GM21515 (cell line): ENCODE data around the gene FNDC7.
A peak's percentile ranks its signal among the peaks of the same experiment; 100 is the strongest.
"Not testable (repeated sequence)": the region's sequence is repeated elsewhere in the genome, so short reads cannot be mapped to it uniquely, and the experiment has no call there.

Experiments used
- ATAC-seq: cut with Tn5 transposase; IDR thresholded peaks from one replicate; pipeline ENCODE4 v1.9.1; 2021; ENCODE audit not compliant: unreplicated experiment

FNDC7 gene, protein sequence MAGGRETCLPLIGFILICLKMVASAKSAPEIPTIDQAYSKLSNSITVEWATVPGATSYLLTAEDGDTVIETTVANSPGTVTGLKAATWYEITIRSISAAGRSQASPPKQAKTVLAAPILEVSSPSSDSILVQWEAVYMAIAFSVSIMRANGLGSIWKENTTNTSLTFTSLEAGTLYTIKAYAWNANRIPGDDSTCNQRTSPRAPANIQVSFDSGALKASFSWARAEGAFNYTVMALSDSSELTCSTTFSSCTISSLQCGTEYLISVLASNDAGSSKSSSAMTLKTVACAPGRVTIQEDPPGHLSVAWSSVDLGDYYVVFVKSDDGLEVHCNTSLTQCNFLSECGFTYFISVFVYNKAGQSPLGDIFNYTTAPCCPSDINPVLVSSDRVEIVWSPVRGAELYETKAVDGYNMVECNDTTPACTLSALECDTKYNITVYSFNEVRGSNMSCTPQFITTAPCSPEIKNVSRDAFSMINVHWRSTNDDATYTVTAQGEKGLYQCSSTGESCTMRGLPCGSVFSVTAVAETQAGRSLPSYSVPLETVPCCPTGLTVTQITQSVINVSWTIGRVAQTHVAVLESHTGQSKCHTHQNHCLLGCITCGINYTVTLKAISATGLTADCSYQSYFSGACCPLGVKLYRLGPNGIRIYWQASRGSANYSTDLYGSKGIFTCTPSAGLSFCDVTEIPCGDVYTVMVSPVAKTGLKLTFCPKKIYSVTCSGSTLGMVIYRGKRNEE

DNA sequence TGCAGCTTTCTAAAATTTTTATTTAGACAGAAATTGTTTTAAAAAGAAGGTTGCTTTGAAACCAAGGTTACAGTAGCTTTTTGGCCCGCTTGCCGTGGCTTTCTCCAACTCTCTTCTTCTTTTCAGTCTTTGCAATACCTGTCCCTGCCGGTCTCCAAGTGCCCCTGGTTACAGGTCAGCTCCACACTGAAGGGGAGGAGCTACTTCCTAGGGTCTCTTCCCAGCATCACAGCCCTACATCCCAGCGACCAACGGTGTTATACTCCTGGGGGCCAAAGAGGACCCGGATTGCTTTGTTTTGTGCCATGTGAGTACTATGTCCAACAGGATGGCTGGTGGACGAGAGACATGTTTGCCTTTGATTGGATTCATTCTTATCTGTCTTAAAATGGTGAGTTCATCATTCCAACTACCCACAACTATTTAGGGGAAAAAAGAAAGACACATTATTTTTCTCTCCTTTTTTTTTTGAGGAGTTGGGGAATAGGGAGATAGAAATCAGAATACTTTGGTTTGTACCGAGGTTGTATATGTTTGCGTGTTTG lies at the start of gene FNDC7:
Gene FNDC7 (plus strand): TSS at position 303 of the 545 bp plus-strand sequence. CDS start 26 bp downstream, at position 329.
- no peak for ATAC-seq

DNA sequence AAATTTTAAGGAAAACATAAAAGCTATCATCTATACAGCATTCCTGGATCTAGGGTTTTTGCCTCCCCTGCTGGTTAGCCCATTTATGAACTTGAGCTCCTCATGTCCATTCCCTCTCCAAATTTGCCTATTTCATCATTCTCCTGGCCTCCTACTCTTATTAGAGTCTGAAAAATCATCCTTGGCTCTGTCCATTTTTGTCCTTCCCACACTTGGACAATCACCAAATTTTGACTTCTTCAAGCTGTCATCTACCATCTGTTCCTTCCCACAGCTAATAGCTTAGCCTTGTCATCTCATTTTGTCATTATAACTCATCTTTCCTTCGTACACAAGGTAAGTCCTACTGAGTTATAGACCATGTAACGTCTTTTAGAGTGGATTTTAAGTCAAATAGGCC lies 49.6 kb upstream of the FNDC7 start:
- no peak for ATAC-seq

DNA sequence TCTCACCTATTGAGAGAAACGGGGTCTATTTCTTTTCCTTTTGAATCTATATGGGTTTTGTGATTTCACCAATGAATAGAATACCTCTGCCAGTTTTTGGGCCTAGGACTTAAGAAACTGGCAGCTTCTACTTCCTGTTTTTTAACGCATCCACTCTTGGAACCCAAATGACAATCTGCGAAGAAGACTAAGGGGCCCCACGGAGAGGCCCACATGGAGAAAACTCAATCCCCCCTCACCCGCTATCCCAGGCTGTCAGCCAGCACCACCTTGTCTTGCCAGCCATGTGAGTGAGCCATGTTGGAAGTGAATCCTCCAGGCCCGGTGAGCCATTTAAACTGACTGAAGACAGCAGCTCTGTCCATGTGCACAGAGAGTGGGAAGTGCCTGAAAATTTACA lies 48.2 kb upstream of the FNDC7 start:
- no peak for ATAC-seq

DNA sequence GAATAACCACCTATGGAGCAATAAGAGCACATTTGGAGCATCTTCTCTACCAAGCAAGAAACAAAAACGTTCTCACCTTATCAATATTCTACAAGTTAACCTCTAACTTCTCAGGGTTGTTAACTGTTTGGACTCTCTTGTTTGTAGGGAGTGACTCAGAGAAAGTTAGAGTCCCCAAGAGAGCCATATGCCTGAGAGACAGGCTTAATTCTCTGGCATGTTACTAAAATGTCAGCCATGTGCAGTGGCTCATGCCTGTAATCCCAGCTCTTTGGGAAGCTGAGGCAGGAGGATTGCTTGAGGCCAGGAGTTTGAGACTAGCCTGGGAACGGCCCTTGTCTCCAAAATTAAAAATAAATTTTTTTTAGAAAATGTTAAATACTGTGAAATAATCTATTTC lies 47.6 kb upstream of the FNDC7 start:
- ATAC-seq, result no peak

DNA sequence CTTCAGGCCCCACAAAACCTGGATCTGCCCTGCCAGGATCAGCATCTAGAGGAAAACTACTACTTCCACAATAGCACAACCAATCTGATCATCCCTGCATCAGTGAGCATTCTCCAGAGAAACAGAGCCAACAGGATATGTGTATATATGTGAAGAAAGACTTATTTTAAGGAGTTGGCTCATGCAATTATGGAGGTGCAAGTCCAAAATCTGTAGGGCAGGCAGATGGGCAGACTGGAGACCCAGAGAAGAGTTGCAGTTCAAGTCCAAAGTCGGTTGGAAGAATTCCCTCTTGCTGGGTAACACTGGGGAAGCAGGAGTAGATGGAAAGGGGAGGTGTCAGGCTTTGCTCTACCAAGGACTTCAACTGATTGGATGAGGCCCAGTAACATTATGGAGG lies 46.9 kb upstream of the FNDC7 start:
- ATAC-seq, result no peak

DNA sequence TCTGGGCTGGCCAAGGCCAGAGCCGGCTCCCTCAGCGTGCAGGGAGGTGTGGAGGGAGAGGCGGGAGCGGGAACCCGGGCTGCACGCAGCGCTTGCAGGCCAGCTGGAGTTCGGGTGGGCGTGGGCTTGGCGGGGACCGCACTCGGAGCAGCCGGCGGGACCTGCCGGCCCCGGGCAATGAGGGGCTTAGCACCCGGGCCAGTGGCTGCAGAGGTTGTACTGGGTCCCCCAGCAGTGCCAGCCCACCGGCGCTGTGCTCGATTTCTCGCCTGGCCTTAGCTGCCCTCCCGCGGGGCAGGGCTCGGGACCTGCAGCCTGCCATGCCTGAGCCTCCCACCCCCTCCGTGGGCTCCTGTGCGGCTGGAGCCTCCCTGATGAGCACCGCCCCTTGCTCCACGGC lies 45.3 kb upstream of the FNDC7 start:
- not testable (repeated sequence) for ATAC-seq

DNA sequence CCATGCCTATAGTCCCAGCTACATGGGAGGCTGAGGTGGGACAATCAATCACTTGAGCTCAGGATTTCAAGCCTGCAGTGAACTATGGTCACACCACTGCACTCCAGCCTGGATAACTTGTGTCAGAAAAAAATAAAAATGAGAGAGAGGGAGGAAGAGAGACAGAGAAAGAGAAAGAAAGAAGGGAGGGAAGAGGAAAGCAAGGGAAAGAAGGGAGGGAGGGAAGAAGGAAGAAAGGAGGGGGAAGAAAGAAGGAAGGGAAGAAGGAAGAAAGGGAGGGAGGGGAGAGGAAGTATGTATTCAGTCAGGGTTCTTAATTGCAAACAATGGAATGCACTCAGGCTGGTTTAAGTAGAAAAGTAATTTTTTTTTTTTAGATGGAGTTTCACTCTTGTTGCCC lies 43.9 kb upstream of the FNDC7 start:
- no peak for ATAC-seq

DNA sequence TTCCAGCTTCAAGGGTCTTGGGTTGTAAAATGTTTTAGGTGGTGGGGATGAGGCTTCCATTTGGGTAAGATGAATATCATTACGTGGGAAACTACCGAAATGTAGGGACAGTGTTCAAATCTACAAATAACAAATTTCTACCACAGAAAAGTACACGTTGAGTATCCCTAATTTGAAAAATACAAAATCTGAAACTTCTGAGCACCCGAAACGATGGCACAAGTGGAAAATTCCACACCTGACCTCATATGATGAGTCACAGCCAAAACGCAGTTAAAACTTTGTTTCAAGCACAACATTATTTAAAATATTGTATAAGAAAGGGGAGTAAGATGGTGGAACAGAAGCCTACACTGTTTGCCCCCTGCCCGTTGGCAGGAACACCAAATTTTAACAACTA lies 43.0 kb upstream of the FNDC7 start:
- no peak for ATAC-seq

DNA sequence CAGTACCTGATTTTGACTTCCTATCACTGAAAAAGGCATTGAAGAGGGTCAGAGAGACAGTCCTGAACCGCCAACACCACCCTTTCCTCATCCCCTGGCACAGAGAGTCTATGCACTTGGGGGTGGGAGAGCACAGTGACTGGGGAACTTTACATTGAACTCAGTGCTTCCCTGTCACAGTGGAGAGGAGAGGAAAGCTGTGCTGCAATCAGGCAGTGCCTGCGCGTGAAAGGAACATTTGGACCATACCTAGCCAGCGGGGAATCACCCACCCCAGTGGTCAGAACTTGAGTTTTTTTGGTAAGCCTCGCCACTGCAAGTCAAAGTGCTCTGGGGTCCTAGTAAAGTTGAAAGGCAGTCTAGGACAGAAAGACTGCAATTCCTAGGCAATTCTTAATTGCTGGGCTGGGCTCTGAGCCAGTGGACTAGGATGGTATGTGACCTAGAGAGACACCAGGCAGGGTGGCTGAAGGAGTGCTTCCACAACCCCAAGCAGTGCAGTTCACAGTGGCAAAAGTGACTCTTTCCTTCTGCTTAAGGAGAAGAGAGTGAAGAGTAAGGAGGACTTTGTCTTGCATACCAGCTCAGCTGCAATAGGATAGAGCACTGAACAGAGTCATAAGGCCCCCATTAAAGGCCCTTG lies 42.5 kb upstream of the FNDC7 start:
- ATAC-seq, result no peak

DNA sequence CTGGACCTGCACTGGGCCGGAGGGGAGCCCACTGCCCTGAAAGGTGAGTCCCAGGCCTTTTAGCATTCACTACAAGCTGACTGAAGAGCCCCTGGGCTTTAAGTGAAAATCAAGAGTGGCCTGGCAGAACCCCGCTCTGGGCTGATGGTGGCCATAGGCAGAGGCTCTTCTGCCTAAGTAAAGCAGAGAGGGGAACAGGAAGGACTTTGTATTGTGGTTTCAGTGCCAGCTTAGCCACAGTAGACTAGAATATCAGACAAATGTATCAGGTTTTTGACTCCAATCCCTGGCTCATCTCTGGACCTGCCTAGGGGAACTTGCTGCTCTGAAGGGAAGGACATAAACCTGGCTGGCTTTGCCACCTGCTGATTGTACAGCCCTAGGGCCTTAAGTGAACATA lies 41.6 kb upstream of the FNDC7 start:
- no peak for ATAC-seq

DNA sequence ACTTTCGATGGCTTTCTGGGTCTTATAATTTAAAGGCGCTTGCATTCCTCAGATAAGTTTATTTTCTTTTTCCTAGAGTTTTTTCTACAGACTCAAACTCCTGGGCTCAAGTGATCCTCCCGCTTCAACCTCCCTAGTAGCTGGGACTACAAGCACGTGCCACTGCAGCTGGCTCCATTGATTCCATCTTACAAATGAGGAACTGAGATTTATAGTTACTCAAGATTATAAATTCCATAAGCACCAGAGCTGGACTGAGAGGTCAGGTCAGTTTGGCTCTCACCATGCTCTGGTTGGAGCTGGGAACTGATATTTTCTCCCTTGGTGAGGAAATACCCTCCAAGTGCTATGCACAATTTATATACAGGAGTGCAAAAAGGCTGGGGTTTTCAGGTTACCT lies 34.0 kb upstream of the FNDC7 start:
- ATAC-seq, result no peak

DNA sequence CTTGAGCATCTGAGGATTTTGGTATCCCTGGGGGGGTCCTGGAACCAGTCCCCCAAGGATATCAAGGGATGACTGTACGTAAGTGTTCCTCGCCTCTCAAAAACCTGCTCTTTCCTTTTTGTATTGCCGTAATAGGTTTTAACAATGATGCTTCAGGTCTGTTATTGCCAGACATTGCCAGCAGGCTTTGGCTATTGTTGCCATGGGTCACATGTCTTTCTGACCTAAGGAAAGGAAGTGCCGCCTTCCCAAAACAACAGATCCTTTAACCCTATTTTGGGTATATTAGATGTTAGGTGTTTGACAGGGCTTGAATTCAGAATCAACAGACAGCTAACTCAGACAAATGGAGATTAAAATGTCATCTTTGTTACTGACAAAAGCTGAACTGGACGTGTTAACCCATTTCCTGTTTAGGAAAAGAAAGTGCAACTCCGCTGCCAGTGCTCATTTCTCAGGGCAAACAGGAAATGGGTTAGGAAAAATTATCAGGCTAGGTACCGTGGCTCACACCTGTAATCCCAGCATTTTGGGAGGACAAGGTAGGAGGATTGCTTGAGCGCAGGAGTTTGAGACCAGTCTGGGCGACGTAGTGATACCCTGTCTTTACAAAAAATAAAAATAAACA lies 33.0 kb upstream of the FNDC7 start:
- no peak for ATAC-seq

DNA sequence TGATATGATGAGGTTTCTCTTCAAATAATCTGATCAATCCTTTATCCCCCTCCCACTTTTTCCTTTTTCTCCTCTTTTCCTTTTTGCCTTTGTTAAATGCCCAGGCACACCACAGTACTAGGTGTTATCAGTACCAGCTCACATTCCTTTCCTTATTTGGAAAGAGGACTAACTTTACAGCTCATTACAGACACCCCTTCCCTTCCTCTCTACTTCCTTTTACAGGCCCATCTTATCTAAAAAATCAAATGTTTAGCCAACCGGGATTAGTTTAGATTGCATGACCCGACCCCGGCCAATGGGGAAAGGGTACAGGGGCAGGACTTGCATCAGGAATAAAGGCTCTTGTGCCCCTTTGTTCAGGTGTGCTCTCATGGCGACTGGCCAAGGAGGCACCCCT lies 31.0 kb upstream of the FNDC7 start:
- ATAC-seq, result not testable (repeated sequence)

DNA sequence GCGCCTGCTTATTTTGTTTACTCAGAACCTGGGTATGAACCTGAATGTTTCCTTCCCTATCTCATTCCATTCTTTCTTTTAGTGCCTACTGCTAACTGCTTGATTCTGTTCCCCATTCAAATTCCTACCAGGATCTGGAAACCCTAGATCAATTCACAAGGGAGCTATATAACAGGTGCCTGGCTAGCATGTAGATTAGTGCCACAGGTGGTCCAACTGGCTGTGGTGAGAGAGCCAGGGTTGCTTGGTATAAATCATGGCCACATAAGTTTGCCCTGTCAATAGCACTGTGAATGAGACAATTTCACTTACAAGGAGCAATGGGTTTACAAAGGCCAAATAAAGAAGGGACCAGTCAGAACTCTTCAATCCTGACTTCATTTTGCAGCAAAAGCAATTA lies 27.2 kb upstream of the FNDC7 start:
- ATAC-seq, result no peak

DNA sequence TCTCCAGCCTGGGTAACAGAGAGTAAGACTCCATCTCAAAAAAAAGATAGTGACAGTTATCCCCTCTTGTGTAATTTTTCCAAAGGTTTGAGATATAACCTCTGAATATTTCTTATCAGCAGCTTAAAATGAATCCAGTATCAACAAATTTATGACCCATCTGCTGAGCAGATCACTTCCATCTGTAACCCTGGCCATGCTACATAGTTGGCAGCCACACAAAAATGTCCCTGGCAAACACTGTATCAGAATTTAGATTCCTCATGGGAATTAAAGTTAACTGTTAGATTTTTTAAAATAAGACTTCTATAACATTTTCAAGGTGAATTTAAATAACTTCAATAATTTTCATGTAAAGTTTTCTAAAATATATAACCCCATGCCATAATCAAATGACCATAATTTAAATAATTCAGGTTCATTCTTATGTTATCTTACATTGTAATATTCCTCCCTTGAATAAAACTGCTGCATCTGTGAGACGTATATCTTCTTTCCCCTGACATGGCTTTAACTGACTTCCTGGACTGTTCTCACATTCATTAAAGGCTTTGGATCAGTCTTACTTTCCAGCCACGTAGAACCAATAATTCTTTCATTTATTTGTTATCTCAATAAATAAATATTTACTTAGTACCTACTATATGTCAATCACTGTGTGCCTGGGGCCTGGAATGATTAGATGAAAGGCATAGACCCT lies 25.9 kb upstream of the FNDC7 start:
- no peak for ATAC-seq

DNA sequence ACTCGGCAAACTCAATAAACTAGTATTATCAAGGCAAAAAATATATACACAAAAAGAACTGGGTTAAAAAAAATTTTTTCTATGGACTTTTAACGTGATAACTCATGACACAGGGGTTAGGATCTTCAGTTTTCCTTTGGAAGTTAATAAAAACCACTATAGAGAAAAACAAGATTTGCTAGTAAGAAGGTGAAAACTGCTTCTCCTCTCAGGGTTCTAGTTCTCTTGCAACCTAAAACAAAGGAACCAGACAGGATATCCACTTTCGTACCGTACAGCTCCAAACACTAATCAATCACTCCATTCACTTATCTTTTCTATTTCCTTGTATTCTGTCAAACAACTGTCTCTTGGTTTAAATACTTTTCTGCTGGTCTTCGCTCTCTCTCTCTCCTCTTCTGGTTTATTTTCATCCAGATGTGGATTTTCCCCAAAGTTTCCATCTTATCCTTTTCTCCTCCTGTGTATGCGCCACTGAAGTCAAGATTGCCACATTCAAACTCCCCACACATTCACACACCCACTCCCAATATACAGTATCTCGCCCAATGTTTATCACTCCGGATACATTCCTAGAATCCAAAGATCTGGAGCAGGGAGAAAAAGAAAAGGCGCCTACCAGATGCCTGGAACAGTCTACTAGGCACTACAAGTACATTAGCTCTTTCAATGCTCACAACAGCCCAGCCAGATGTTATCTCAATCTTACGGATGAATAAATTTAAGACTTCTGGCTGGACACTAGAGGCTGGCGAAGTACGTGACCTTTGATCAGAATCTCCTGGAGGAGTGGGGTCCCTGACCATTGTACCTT lies 21.4 kb upstream of the FNDC7 start:
- ATAC-seq, result peak; percentile 6

DNA sequence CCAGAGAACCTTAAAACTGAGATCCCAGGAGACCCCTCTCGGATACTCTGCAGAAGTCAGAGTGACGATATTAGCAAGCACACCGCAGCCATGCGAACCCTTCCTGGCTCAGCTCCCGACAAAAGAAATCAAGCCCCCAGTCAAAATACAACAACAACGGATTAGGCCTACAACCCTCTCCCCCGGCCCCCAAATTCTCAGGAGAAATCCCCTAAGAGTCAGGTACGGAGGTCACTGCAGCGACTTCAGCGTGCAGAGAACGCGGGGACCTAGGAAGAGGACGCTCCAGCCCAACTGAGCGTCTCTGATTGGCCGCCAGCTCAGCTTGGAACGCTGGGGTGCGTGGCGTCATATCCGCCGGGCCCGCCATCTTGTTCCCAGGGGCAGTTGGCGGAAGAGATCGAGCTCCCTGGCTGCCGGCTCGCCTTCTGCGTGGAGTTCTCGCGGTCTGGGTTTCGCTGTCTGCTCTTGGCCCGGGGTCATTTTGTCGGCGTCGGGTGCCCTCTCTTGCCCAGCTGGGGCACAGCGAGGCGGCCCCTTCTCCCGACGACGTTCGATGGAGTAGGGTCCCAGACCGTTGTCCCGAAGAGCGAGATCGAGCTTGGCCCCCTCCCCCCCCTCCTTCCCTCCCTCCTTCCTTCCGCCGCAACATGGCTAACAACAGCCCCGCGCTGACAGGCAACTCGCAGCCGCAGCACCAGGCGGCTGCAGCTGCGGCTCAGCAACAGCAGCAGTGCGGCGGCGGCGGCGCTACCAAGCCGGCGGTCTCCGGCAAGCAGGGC lies 20.6 kb upstream of the FNDC7 start, which contains the start of gene PRPF38B:
Gene PRPF38B (plus strand): TSS at position 369 of the 782 bp plus-strand sequence. CDS start 282 bp downstream, at position 651.
- peak; percentile 95 for ATAC-seq

DNA sequence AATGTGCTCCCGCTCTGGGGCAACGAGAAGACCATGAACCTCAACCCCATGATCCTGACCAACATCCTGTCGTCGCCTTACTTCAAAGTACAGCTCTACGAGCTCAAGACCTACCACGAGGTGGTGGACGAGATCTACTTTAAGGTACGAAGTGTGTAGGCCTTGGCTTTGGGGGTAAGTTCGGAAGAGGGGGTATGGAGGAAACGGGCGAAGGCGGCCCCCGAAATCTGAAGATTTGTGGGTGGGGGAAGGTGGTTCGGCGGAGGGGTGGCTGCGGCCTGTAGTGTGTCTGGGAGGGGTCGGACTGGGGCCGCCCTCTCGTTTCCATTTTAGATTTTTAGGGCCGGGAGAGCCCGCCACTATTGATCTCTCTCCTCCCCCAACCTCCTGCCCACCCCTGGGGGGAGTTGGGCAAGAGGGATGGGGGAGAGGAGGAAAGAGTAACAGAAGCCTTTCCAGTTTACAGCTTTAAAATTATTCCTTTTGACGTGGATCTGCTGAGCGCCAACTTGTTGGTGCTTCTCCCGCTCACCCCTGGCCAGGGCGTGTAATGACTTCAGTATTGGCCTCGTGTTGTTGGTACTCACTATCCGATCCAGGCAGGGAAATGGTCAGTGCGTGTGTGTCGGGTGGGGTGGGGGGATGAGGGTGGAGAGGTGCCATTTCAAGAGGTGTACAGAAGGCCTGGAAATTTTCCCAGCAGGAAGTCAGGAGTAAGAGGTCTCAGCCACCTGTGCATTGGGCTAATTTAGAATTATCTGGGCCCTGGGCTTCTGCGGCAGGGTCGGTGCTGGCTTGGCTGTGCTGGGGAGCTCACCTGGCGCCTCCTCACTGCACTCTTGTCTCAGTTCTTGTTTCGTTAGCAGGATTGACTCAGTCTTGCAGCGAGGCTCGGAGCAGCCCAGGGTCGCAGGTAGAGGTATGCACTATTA lies 19.7 kb upstream of the FNDC7 start:
- peak; percentile 68 for ATAC-seq
